KOPT-K1 (cell line): ENCODE measurements around the gene PNMA5.
"Not testable (repeated sequence)": the region's sequence is repeated elsewhere in the genome, so short reads cannot be mapped to it uniquely, and the experiment has no call there.

ENCODE experiments used
- H3K27ac ChIP-seq: fragments of 200-600 bp; sonication (generic); 2 replicates; pipeline ENCODE4 v1.5.1; 2016; ENCODE audit warnings: antibody characterized with exemption, mild to moderate bottlenecking, low read depth, low read length; ENCODE audit not compliant: poor library complexity, severe bottlenecking
- H3K36me3 ChIP-seq: fragments of 200-600 bp; sonication (generic); 2 replicates; pipeline ENCODE4 v1.5.1; 2017; ENCODE audit warnings: antibody characterized with exemption, mild to moderate bottlenecking, low read length, moderate library complexity; ENCODE audit not compliant: insufficient read depth
- H3K9me3 ChIP-seq: fragments of 200-600 bp; sonication (generic); 2 replicates; pipeline ENCODE4 v1.5.1; 2017; ENCODE audit warnings: antibody characterized with exemption, low read length, mild to moderate bottlenecking; ENCODE audit not compliant: insufficient read depth, poor library complexity, severe bottlenecking

The PNMA5 gene

GRCh38 chrX:152993933-152994332, at the start of gene PNMA5:
PNMA5 (minus strand) TSS chrX:152994116; CDS start chrX:152991598, 2,518 bp downstream.
- H3K27ac ChIP-seq = no peak within 1 kb of the TSS

GRCh38 chrX:153032397-153033118, 38.6 kb upstream of the PNMA5 start:
- no peak overlapping the region for H3K27ac ChIP-seq
- H3K9me3 ChIP-seq = no peaks in the 10 kb centered on the region
- no peaks in the 10 kb centered on the region for H3K36me3 ChIP-seq

More at GRCh38 chrX:152993933-152994332, at the start of gene PNMA5:
- Histone ChIP-seq H3K9me3 (no peaks in the 10 kb centered on the region), H3K36me3 (no peaks in the 10 kb centered on the region)

GRCh38 chrX:153030801-153031200, 36.9 kb upstream of the PNMA5 start:
- Histone ChIP-seq H3K36me3 (no peaks in the 10 kb centered on the region), H3K9me3 (no peaks in the 10 kb centered on the region), H3K27ac (no peak overlapping the region)

- Histone ChIP-seq H3K9me3 (no peaks in the 10 kb centered on the region), H3K36me3 (no peaks in the 10 kb centered on the region), H3K27ac (no peak overlapping the region)
Observed at GRCh38 chrX:153029875-153030274, 36.0 kb upstream of the PNMA5 start.

- H3K9me3 ChIP-seq = no peaks in the 10 kb centered on the region
- no peak overlapping the region for H3K27ac ChIP-seq
- no peaks in the 10 kb centered on the region for H3K36me3 ChIP-seq
Observed at GRCh38 chrX:153029162-153029561, 35.2 kb upstream of the PNMA5 start.

GRCh38 chrX:153028487-153028886, 34.6 kb upstream of the PNMA5 start:
- not testable (repeated sequence) for H3K9me3 ChIP-seq, H3K27ac ChIP-seq, H3K36me3 ChIP-seq

GRCh38 chrX:153026501-153026900, 32.6 kb upstream of the PNMA5 start:
- H3K27ac ChIP-seq, H3K36me3 ChIP-seq, H3K9me3 ChIP-seq: not testable (repeated sequence)

GRCh38 chrX:153019166-153019565, 25.2 kb upstream of the PNMA5 start:
- Histone ChIP-seq H3K27ac (no peak overlapping the region), H3K9me3 (no peaks in the 10 kb centered on the region), H3K36me3 (no peaks in the 10 kb centered on the region)

GRCh38 chrX:153017174-153017573, 23.3 kb upstream of the PNMA5 start:
- H3K27ac ChIP-seq, H3K36me3 ChIP-seq, H3K9me3 ChIP-seq: not testable (repeated sequence)

- Histone ChIP-seq H3K27ac (no peak overlapping the region), H3K9me3 (peaks cover 14% of the 10 kb centered on the region), H3K36me3 (no peaks in the 10 kb centered on the region)
Observed at GRCh38 chrX:153004780-153005179, 10.9 kb upstream of the PNMA5 start.

- Histone ChIP-seq H3K27ac (no peak overlapping the region), H3K9me3 (peaks cover 14% of the 10 kb centered on the region), H3K36me3 (no peaks in the 10 kb centered on the region)
Observed at GRCh38 chrX:153003981-153004380, 10.1 kb upstream of the PNMA5 start.

GRCh38 chrX:153002182-153002581, 8.3 kb upstream of the PNMA5 start:
- not testable (repeated sequence) for H3K27ac ChIP-seq, H3K36me3 ChIP-seq
- H3K9me3 ChIP-seq = peaks cover 14% of the 10 kb centered on the region

- H3K9me3 ChIP-seq = peaks cover 11% of the 10 kb centered on the region
- no peaks in the 10 kb centered on the region for H3K36me3 ChIP-seq
- H3K27ac ChIP-seq = no peak overlapping the region
Observed at GRCh38 chrX:152997337-152997736, 3.4 kb upstream of the PNMA5 start.

- no peak overlapping the region for H3K27ac ChIP-seq
- H3K36me3 ChIP-seq = no peaks in the 10 kb centered on the region
- no peaks in the 10 kb centered on the region for H3K9me3 ChIP-seq
Observed at GRCh38 chrX:152992115-152992514, 1.8 kb downstream of the PNMA5 start.

GRCh38 chrX:152991123-152991522, 2.8 kb downstream of the PNMA5 start:
- Histone ChIP-seq H3K27ac (no peak overlapping the region), H3K36me3 (no peaks in the 10 kb centered on the region), H3K9me3 (no peaks in the 10 kb centered on the region)

GRCh38 chrX:152989292-152989658, 4.6 kb downstream of the PNMA5 start:
- Histone ChIP-seq H3K27ac (no peak overlapping the region), H3K9me3 (no peaks in the 10 kb centered on the region), H3K36me3 (no peaks in the 10 kb centered on the region)
